MM.1S (cell line): ENCODE results near the gene CWF19L1.

ENCODE experiments used
- DNase-seq: peaks from one replicate; pipeline ENCODE4 v3.0.0-alpha.2; 2015
- H2AFZ ChIP-seq: fragments of 300-600 bp; sonication (generic); 2 replicates; pipeline ENCODE4 v1.6.0; 2016; ENCODE audit warnings: antibody characterized with exemption, low read length
- H3F3A ChIP-seq: fragments of 300-600 bp; sonication (generic); 2 replicates; pipeline ENCODE4 v1.6.1; 2016; ENCODE audit warnings: mild to moderate bottlenecking, antibody characterized with exemption, low read length, moderate library complexity, mixed read lengths; ENCODE audit not compliant: insufficient read depth
- H3K27ac ChIP-seq: fragments of 300-600 bp; sonication (generic); 2 replicates; pipeline ENCODE4 v1.5.1; 2016; ENCODE audit warnings: mild to moderate bottlenecking, low read length
- H3K27me3 ChIP-seq: fragments of 300-600 bp; sonication (generic); replicated peaks from 2 replicates; pipeline ENCODE4 v1.6.0; 2016; ENCODE audit warnings: low read length; ENCODE audit not compliant: insufficient read depth
- H3K36me3 ChIP-seq: fragments of 300-600 bp; sonication (generic); replicated peaks from 2 replicates; pipeline ENCODE4 v1.6.1; 2016; ENCODE audit warnings: mild to moderate bottlenecking, low read length, mixed read lengths; ENCODE audit not compliant: insufficient read depth
- H3K4me1 ChIP-seq: fragments of 300-600 bp; sonication (generic); 2 replicates; pipeline ENCODE4 v1.6.1; 2016; ENCODE audit warnings: low read length, mixed read lengths
- H3K4me2 ChIP-seq: fragments of 300-600 bp; sonication (generic); 2 replicates; pipeline ENCODE4 v1.6.0; 2016; ENCODE audit warnings: low read depth, low read length
- H3K4me3 ChIP-seq: fragments of 300-600 bp; sonication (generic); 2 replicates; pipeline ENCODE4 v1.5.1; 2016; ENCODE audit warnings: low read length, mixed read lengths
- H3K79me2 ChIP-seq: fragments of 300-600 bp; sonication (generic); 2 replicates; pipeline ENCODE4 v1.6.1; 2016; ENCODE audit warnings: mixed run types, low read length, mixed read lengths
- H3K9ac ChIP-seq: fragments of 300-600 bp; sonication (generic); 2 replicates; pipeline ENCODE4 v1.6.1; 2016; ENCODE audit warnings: low read length, mixed read lengths
- H3K9me2 ChIP-seq: fragments of 300-600 bp; sonication (generic); replicated peaks from 2 replicates; pipeline ENCODE4 v1.6.1; 2016; ENCODE audit warnings: mild to moderate bottlenecking, low read length, mixed read lengths; ENCODE audit not compliant: insufficient read depth
- H3K9me3 ChIP-seq: fragments of 300-600 bp; sonication (generic); replicated peaks from 2 replicates; pipeline ENCODE4 v1.6.1; 2016; ENCODE audit warnings: mild to moderate bottlenecking, low read length, mixed read lengths; ENCODE audit not compliant: insufficient read depth
- H4K20me1 ChIP-seq: fragments of 300-600 bp; sonication (generic); 2 replicates; pipeline ENCODE4 v1.6.1; 2016; ENCODE audit warnings: mild to moderate bottlenecking, low read length, moderate library complexity, mixed read lengths; ENCODE audit not compliant: insufficient read depth
- CTCF ChIP-seq: fragments of 300-600 bp; sonication (generic); IDR thresholded peaks from 2 replicates; pipeline ENCODE4 v1.5.1; 2016; ENCODE audit warnings: antibody characterized with exemption, low read length, mixed read lengths
- EZH2 ChIP-seq: fragments of 300-600 bp; sonication (generic); optimal IDR thresholded peaks from 2 replicates; pipeline ENCODE3; 2017; ENCODE audit warnings: low read depth, mild to moderate bottlenecking, antibody characterized with exemption, low read length, mixed read lengths
- EZH2phosphoT487 ChIP-seq: fragments of 300-600 bp; sonication (generic); IDR thresholded peaks from 2 replicates; pipeline ENCODE4 v1.6.1; 2018; ENCODE audit warnings: antibody characterized with exemption, low read length

The CWF19L1 gene

GRCh38 chr10:100184840-100185239 lies 82.6 kb downstream of the CWF19L1 start:
- peak overlapping the region; percentile 83 for H3K4me3 ChIP-seq
- peak overlapping the region; percentile 81 for H3K4me2 ChIP-seq
- peaks cover 9% of the 10 kb centered on the region; the same call in 1 of the 2 replicates for H3F3A ChIP-seq
- peaks cover 10% of the 10 kb centered on the region for H3K36me3 ChIP-seq
- H3K27ac ChIP-seq = peak overlapping the region; percentile 59; the same call in 1 of the 2 replicates
- H2AFZ ChIP-seq = peak overlapping the region; percentile 94
- TF ChIP-seq EZH2 (no peak), EZH2phosphoT487 (no peak), CTCF (no peak)
- no peaks in the 10 kb centered on the region for H3K9me3 ChIP-seq
- H4K20me1 ChIP-seq = no peaks in the 10 kb centered on the region
- H3K4me1 ChIP-seq = peaks cover 12% of the 10 kb centered on the region
- peaks cover 81% of the 10 kb centered on the region for H3K79me2 ChIP-seq
- no peaks in the 10 kb centered on the region for H3K9me2 ChIP-seq
- no peaks in the 10 kb centered on the region for H3K27me3 ChIP-seq
- H3K9ac ChIP-seq = peak overlapping the region; percentile 93
- DNase-seq = peak; percentile 18

- Histone ChIP-seq H4K20me1 (no peaks in the 10 kb centered on the region), H3K9me2 (no peaks in the 10 kb centered on the region), H3K27me3 (no peaks in the 10 kb centered on the region), H3K27ac (no peak overlapping the region), H3K4me3 (peak overlapping the region; percentile 83), H3K4me1 (peaks cover 12% of the 10 kb centered on the region), H3K9ac (peak overlapping the region; percentile 93; the same call in 1 of the 2 replicates), H3K9me3 (no peaks in the 10 kb centered on the region), H2AFZ (no peak overlapping the region), H3F3A (peaks cover 9% of the 10 kb centered on the region; the same call in 1 of the 2 replicates), H3K4me2 (peak overlapping the region; percentile 81), H3K36me3 (peaks cover 10% of the 10 kb centered on the region), H3K79me2 (peaks cover 81% of the 10 kb centered on the region)
- TF ChIP-seq EZH2 = no peak
- no peak for TF ChIP-seq EZH2phosphoT487
- DNase-seq = no peak
These were observed 83.0 kb downstream of the CWF19L1 start for GRCh38 chr10:100184426-100184825.

GRCh38 chr10:100183481-100183880 lies 84.0 kb downstream of the CWF19L1 start:
- H3K4me3 ChIP-seq = no peak overlapping the region
- peaks cover 9% of the 10 kb centered on the region; the same call in 1 of the 2 replicates for H3F3A ChIP-seq
- TF ChIP-seq EZH2phosphoT487 (no peak), EZH2 (no peak), CTCF (no peak)
- no peaks in the 10 kb centered on the region for H3K9me3 ChIP-seq
- no peak overlapping the region for H2AFZ ChIP-seq
- peaks cover 78% of the 10 kb centered on the region for H3K79me2 ChIP-seq
- H3K36me3 ChIP-seq = peaks cover 10% of the 10 kb centered on the region
- H3K9me2 ChIP-seq = no peaks in the 10 kb centered on the region
- DNase-seq = no peak
- no peak overlapping the region for H3K27ac ChIP-seq
- peaks cover 12% of the 10 kb centered on the region for H3K4me1 ChIP-seq
- H3K9ac ChIP-seq = no peak overlapping the region
- H3K4me2 ChIP-seq = no peak overlapping the region
- H3K27me3 ChIP-seq = no peaks in the 10 kb centered on the region
- no peaks in the 10 kb centered on the region for H4K20me1 ChIP-seq

GRCh38 chr10:100182908-100183307 lies 84.5 kb downstream of the CWF19L1 start:
- H2AFZ ChIP-seq = no peak overlapping the region
- H3F3A ChIP-seq = peaks cover 9% of the 10 kb centered on the region; the same call in 1 of the 2 replicates
- DNase-seq = no peak
- no peak for TF ChIP-seq CTCF
- no peak for TF ChIP-seq EZH2phosphoT487
- TF ChIP-seq EZH2 = no peak
- H3K27me3 ChIP-seq = no peaks in the 10 kb centered on the region
- no peaks in the 10 kb centered on the region for H4K20me1 ChIP-seq
- H3K9me3 ChIP-seq = no peaks in the 10 kb centered on the region
- peaks cover 12% of the 10 kb centered on the region for H3K4me1 ChIP-seq
- H3K9me2 ChIP-seq = no peaks in the 10 kb centered on the region
- peaks cover 10% of the 10 kb centered on the region for H3K36me3 ChIP-seq
- H3K27ac ChIP-seq = no peak overlapping the region
- H3K4me3 ChIP-seq = no peak overlapping the region
- H3K9ac ChIP-seq = no peak overlapping the region
- no peak overlapping the region for H3K4me2 ChIP-seq
- H3K79me2 ChIP-seq = peaks cover 78% of the 10 kb centered on the region
